Measurements from ENCODE around the gene SSPN.

- TF ChIP-seq BHLHE40 (IDR thresholded peaks at IDR 0.05; ENCODE audit: borderline replicate concordance) (no peak), FOXK2 (IDR thresholded peaks at IDR 0.05) (no peak), SP1 (IDR thresholded peaks at IDR 0.05) (no peak), PKNOX1 (IDR thresholded peaks at IDR 0.05) (no peak), FOXA1 (IDR thresholded peaks at IDR 0.05) (no peak), ELF4 (IDR thresholded peaks at IDR 0.05) (no peak), FOXM1 (IDR thresholded peaks at IDR 0.05; ENCODE audit: borderline replicate concordance) (no peak), CTBP1 (IDR thresholded peaks at IDR 0.05; ENCODE audit: borderline replicate concordance) (no peak), LEF1 (IDR thresholded peaks at IDR 0.05; ENCODE audit: borderline replicate concordance) (no peak), TARDBP (IDR thresholded peaks at IDR 0.05) (no peak), SUZ12 (IDR thresholded peaks at IDR 0.05) (no peak), L3MBTL2 (conservative IDR thresholded peaks at IDR 0.05) (no peak)
These were observed 90.0 kb downstream of the SSPN start for GRCh38 chr12:26285401-26285800.

Data from HEK293T (cell line).